B cell (primary cell): ENCODE results near the gene FXR1.

Experiments used
- EZH2 ChIP-seq: IDR thresholded peaks from 2 replicates; pipeline ENCODE4 v1.6.1; 2012; ENCODE audit warnings: borderline replicate concordance, low read depth, mild to moderate bottlenecking, moderate library complexity, low read length; ENCODE audit not compliant: insufficient read depth, poor library complexity, severe bottlenecking
- TF ChIP-seq, protein P1 (sequence below): fragments of 200-600 bp; IDR thresholded peaks from one replicate; pipeline ENCODE4 v1.8.0; 2022; ENCODE audit warnings: antibody characterized with exemption, mild to moderate bottlenecking

DNA sequence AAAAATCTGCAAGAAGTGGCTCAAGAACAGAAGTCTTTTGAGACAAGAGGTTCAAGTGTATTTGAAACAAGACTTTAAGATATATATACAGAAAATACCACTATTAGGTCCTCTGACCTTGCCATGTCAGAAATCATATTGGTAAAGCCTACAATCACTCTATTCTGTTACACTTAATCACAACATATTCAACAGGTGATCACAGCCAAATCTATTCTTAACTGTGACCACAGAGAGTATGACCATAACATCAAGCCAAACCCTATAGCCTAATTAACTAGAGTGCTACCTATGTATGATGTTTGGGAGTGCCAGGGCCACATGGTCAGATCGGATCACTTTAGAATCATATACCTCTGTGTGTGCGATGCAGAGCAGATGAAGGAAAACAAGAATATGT is 74.9 kb downstream of the FXR1 start:
- TF ChIP-seq EZH2: no peak
- TF ChIP-seq, protein P1, sequence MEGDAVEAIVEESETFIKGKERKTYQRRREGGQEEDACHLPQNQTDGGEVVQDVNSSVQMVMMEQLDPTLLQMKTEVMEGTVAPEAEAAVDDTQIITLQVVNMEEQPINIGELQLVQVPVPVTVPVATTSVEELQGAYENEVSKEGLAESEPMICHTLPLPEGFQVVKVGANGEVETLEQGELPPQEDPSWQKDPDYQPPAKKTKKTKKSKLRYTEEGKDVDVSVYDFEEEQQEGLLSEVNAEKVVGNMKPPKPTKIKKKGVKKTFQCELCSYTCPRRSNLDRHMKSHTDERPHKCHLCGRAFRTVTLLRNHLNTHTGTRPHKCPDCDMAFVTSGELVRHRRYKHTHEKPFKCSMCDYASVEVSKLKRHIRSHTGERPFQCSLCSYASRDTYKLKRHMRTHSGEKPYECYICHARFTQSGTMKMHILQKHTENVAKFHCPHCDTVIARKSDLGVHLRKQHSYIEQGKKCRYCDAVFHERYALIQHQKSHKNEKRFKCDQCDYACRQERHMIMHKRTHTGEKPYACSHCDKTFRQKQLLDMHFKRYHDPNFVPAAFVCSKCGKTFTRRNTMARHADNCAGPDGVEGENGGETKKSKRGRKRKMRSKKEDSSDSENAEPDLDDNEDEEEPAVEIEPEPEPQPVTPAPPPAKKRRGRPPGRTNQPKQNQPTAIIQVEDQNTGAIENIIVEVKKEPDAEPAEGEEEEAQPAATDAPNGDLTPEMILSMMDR: no peak
